ENCODE data around the gene PKP3.
A peak's percentile ranks its signal among the peaks of the same experiment; 100 is the strongest.
"Not testable (repeated sequence)": the region's sequence is repeated elsewhere in the genome, so short reads cannot be mapped to it uniquely, and the experiment has no call there.

Gene PKP3

DNA sequence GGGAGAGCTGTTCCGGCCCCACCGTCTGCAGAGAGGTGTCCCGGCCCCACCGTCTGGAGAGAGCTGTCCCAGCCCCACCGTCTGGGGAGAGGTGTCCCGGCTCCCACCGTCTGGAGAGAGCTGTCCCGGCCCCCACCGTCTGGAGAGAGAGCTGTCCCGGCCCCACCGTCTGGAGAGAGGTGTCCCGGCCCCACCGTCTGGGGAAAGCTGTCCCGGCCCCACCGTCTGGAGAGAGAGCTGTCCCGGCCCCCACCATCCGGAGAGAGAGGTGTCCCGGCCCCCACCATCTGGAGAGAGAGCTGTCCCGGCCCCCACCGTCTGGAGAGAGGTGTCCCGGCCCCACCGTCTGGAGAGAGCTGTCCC, 30.6 kb upstream of the PKP3 start:
- not testable (repeated sequence) for DNase-seq

DNA sequence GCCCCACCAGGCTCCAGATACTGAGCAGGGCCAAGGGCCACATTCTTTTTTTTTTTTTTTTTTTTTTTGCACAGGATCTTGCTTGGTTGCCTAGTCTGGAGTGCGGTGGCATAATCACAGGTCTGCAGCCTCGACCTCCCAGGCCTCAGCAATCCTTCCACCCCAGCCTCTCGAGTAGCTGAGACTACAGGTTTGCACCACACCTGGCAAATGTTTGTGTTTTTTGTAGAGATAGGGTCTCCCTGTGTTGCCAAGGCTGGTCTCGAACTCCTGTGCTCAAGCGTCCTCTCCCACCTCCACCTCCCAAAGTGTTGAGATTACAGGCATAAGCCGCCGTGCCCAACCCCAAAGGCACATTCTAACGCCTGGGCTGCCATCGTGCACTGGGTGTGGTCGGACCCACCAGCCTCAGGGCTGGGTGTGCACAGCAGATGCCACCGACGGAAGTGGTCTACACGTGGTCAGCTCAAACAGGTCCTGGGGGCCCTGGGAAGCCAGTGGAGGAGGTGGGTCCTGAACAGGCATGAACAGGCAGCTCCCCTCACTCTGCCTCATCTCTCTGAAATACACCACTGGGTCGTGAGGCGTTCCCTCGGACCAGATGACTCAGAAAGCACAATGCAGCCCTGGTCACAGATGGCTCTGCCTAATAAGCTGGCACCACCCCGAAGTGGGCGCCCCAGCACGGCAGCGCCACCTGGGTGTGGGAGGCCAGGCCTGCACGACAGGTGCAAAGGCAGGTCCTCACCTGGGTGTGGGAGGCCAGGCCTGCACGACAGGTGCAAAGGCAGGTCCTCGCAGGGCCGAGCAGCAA, 29.9 kb upstream of the PKP3 start:
- peak; percentile 42 for DNase-seq

DNA sequence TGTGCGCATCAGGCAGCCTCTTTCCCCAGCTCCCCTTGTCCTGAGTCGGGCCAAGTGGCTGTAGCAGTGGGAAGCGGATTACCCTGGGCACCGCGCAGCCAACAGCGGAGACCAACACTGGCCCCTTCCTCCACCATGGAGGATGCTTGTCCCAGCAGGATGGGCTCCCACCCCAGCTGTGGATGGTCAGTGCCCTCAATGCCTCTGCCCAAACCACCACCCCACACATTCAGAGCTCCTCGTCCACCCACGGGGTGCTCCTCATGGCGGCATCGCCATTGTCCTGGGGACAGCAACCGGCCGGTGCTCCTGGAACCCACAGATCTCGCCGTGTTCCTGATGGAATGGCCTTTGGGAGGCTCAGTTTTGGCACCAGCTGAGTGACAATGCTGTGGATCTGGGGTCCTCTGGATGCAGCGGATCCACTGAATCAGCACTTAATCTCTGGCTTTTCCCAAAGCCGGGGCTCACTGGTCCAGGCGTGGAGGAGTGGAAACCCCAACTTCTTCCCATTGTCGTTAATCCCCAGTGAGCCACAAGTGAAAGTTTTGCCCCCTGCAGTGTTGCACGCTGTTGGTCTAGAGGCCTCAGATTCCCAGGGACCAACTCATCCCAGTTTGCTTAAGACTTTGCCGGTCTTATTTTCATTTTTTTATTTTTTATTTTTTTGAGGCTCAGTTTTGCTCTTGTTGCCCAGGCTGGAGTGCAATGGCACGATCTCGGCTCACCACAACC, 28.9 kb upstream of the PKP3 start:
- DNase-seq = no peak

DNA sequence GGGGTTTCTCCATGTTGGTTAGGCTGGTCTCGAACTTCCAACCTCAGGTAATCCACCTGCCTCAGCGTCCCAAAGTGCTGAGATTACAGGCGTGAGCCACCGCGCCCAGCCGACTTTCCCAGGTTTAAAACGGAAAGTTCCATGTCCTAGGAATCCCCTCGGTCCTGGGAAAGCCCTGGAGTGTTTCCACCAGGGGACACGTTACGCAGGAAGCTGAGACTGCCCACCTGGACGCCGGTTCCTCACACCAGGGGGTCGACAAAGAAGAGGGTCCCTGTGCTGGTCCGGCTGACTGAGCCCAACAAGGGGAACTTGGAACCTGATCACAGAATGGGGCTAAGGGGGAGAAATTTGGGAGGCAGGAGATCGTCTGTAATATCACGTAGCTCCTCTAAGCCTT, 28.2 kb upstream of the PKP3 start:
- DNase-seq = no peak

DNA sequence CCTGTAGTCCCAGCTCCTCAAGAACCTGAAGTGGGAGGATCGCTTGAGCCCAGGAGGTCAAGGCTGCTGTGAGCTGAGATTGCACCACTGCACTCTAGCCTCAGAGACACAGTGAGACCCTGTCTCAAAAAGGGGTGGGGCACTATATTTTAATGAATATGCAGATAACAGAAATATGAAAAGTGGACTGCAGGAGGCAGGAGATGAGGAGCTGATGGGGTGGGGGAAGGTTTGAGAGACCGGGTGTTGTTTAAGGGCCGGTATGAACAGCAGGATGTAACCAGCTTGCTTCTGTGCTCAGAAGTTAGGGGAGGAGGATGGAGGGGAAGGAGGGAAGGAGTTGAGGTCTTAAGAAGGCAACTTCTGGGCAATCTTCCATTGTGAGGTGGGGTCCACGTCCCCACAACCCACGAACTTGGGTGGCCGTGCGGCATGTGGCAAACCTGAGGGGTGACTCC, 26.0 kb upstream of the PKP3 start:
- DNase-seq = no peak

DNA sequence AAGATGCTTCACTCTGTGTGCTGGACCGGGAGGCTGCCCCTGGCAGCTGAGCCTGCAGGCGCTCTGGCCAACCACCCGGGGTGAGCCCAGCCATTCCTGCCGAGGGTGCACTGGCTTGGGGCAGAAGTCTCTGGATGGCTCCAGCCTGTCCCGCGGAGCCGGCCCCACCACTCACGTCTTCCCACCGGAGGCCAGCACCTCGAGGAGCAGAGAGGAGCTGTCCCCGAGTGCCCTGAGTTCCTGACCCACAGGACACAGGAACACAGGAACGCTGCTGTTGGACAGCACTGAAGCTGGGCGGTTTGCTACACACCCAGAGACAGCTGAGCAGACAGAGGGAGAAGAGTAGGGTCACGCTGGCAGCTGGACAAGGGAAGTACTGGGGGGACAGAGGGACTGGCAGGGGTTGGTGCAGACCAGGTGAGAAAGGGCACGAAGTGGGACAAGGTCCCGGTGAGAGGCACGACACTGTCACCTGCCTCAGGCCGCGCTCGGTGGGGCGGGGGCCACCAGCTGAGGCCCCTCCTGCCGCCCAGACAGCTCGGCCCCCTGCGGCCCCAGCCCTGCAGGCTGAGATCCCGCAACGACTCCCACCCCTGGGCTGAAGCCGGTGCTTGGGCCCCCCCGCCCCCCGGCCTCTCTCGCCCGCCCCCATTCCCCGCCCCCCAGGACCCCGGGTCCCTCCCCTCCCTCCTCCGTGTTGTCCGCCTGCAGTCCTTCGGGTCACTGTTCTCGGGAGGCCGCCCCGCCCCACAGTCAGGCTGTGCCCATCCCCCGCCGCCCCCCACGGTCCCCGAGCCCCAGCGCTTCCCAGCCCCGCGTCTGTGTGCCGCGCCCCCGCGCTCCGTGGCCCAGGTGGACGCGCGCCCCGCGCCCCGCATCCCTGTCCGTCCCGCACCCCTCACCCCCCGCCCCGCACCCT, 25.3 kb upstream of the PKP3 start:
- DNase-seq = no peak

DNA sequence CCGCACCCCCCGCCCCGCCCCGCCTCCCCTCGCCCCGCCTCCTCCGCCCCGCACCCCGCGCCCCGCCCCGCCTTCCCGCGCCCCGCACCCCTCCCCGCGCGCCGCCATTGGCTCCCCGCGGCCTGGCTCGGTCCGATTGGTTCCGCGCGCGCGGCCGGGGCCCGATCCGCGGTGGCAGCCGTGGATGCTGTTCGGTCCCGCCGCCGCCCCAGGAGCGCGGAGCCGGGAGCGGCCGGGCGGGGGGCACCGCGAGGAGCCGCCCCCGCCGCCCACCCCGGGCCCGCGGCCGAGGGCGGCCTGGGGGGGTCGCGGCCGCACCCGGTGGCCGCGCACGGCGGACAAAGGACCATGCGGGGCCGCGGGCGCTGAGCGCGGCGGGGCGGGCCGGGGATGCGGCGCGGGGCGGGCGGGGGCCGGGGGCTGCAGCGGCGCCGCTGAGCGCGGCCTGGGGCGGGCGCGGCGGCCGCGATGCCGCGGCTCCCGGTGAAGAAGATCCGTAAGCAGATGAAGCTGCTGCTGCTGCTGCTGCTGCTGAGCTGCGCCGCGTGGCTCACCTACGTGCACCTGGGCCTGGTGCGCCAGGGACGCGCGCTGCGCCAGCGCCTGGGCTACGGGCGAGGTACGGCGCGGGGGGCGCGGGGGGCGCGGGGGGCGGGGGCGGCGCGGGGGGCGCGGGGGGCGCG, 24.5 kb upstream of the PKP3 start, which contains the start of gene B4GALNT4:
TSS of gene B4GALNT4 (plus strand) at position 164 of the 683 bp plus-strand sequence. CDS start at position 469, 305 bp downstream.
- no peak for DNase-seq

DNA sequence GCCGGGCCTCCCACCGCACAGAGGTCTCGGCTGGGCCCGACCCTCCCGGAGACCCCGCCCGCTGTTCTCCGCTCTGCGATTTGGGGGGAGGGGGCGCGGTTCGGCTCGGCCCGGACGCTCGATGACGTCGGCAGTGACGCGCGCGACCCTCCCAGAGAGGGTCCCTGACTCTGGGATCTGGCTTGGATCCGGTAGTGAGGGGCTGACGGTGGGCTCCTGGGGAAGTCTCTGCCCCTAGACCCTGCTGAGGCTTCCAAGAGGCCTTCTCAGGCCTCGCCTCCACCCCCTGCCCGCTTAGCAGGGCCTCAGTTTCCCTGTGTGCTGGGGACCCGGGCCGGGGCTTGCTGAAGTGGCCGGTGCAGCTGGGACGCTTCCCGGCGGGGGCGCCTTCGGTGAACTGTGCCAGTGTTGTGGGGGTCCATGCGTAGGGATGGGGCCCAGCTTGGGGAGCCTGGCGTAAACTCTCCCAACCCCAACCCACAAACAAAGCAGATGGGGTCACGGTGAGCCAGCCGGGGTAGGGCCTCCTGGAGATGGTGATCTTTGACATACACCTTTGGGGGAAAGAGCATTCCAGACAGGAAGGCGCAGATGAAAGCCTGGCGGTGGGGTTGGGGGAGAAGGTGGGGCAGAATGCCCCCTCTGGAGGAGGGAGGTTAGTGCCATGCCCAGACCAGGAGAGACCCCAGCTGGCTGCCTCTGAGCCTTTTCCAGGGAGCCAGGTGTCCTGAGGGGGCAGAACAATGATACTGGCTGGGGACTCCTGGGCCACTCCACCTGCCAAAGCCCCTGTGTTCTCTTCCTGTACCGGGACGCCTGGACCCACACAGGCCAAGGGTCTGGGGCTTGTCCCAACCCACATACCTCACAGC, 23.7 kb upstream of the PKP3 start:
- no peak for DNase-seq

DNA sequence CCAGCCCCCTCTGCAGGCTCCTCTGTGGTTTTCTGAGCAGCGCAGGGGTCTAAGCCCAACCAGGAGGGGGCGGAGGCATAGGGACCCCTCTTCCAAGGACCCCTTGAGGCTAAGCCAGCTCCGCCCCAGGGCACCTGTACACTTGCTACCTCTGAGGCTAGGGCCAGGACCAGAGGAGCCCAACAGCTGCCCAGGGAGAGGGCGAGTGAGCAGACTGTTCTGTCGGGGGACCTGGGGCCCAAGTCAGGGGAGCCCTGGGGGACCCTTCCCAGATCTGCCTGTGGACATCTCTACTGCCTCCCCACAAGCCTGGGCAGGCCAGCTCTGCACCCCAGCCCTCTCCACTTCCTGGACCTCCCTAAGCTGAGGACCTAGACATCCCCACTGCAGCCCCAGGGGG, 23.0 kb upstream of the PKP3 start:
- no peak for DNase-seq

DNA sequence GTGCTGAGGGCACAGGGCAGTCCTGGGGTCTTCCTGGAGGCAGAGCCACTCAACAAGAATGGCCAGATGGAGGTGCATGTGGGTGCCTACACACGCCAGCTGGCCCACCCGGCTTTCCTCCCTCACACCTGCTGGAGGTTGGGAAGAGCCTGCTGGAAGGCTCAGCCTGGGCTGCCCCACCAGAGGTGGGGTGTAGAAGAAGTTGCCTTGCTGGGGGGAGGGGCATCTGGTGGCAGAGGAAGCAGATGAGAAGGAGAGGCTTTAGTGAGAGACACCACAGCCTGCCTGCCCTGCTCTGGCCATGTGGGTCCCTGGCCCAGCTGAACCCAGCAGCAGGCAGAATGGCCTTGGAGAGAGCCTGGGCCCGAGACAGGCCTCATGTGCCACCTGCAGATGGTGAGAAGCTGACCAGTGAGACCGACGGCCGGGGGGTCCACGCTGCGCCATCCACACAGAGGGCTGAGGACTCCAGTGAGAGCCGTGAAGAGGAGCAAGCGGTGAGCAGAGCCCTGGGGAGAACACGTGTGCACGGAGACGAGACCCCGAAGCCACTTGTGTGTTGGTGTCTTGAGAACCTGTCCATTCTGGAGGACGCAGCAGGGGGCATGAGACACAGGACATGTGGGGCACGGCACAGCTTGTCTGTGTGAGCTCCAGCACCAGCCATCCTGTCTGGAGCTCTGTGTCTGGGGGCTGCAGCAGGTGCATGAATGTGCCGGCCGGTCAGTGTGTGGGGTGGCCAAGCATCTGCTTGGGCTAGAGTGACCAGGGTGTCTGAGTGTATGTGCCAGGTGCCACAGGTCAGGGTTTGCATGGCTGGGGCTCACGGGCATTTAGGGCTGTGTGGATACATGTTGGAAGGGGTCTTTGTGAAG, 22.1 kb upstream of the PKP3 start:
- peak; percentile 16 for DNase-seq

DNA sequence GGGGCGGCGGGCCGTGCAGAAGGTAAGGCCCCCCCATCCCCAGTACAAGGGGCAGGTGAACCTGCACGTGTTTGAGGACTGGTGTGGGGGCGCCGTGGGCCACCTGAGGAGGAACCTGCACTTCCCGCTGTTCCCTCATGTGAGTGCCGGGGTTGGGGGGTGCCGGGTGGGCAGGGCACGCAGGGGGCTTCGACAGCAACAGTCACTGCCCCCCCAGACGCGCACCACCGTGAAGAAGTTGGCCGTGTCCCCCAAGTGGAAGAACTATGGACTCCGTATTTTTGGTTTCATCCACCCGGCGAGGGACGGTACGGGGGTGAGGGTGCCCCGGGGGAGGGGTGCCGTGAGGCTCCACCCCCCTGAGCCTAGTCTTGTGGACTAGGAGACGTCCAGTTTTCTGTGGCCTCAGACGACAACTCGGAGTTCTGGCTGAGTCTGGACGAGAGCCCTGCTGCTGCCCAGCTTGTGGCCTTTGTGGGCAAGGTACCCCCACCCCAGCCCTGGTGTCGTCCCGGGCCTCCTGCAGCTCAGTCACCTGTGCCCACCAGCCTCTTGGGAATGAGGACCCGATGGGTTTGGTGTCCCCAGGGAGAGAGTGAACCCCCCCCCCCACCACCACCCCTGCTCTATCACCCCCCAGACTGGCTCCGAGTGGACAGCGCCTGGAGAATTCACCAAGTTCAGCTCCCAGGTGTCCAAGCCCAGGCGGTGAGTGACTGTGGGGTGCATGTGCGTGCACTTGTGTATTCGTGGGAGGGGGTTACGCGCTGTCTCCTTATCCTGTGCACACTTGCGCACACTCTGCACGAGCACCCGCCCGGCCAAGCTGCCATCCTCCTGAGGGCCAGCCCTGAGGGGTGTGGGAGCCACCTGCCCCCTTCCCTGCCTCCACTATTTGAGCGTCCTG, 20.9 kb upstream of the PKP3 start:
- DNase-seq = no peak

DNA sequence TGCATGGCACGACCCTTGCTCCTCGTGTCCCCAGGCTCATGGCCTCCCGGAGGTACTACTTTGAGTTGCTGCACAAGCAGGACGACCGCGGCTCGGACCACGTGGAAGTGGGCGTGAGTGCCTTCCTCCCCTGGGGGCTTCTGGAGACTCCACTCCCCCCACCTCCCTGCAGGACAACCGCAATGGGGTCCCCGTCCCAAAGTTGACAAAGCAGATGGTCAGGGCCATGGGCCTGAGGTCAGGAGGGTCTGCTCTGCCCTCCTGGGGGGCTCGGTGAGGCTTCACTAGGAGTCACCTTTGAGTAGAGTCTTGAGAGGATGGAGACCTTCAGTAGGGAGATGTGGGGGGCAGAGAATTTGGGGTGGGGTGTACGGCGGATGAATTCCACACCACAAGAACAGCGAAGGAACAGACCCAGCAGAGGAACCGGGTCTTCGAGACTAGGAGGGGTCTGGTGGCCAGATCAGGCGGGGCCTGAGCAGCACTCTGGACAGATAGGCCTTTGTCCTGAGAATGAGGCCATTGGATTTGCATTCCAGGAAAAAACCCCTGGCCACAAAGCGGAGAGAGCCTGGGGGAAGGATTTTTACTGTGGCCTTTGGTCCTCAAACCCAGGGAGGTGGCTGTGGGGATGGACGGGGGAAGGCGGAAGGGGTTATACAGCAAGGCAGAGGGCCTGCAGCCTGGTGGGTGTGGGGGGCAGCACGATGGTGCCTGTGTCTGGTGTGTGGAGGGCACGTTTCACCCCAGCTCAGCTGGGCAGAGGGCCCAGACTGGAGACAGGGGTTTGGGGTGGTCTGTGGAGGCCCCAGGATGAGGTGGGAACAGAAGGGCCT, 20.1 kb upstream of the PKP3 start:
- no peak for DNase-seq

DNA sequence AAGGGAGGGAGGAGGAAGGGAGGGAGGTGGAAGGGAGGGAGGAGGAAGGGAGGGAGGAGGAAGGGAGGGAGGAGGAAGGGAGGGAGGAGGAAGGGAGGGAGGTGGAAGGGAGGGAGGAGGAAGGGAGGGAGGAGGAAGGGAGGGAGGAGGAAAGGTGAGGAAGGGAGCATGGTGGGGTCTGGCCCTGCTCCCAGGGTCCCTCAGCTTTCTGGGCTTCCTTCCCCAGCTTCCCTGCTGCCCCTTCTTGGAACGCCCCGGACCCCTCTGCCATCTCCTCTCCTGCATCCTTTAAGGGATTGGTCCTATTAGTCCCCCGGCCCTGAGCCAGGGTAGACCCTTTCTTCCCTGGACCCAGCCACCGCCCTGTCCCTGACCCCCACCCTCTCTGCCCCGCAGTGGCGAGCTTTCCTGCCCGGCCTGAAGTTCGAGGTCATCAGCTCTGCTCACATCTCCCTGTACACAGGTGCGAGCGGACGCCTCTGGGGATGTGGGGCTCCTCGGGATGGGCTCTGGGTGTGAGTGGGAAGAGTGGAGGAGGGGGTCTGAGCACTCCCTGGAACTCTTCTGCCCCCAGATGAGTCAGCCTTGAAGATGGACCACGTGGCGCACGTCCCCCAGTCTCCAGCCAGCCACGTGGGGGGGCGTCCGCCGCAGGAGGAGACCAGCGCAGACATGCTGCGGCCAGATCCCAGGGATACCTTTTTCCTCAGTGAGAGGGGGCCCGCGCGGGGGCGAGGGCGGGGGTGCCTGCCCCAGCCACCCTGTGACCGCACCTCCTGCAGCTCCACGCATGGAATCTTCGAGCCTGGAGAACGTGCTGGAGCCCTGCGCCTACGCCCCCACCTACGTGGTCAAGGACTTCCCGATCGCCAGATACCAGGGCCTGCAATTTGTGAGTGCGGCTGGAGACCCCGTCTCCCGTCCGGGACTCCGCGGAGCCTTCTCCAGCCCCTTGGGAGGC, 18.7 kb upstream of the PKP3 start:
- no peak for DNase-seq

DNA sequence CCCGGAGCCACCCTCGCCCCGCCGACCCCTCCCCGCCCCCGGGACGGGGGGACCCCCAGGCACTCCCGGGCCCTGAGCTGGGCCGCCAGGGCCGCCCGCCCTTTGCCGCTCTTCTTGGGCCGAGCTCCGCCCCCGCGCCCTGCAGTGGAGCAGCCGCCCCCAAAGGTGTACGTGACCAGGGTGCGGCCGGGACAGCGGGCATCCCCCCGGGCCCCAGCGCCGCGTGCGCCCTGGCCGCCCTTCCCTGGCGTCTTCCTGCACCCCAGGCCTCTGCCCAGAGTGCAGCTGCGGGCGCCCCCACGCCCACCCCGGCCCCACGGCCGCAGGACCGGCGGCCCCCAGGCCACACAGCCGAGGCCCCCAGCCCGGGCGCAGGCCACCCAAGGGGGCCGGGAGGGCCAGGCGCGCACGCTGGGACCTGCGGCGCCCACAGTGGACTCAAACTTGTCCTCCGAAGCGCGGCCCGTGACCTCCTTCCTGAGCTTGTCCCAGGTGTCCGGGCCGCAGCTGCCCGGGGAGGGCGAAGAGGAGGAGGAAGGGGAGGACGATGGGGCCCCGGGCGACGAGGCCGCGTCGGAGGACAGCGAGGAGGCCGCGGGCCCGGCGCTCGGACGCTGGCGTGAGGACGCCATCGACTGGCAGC, 17.4 kb upstream of the PKP3 start:
- no peak for DNase-seq

DNA sequence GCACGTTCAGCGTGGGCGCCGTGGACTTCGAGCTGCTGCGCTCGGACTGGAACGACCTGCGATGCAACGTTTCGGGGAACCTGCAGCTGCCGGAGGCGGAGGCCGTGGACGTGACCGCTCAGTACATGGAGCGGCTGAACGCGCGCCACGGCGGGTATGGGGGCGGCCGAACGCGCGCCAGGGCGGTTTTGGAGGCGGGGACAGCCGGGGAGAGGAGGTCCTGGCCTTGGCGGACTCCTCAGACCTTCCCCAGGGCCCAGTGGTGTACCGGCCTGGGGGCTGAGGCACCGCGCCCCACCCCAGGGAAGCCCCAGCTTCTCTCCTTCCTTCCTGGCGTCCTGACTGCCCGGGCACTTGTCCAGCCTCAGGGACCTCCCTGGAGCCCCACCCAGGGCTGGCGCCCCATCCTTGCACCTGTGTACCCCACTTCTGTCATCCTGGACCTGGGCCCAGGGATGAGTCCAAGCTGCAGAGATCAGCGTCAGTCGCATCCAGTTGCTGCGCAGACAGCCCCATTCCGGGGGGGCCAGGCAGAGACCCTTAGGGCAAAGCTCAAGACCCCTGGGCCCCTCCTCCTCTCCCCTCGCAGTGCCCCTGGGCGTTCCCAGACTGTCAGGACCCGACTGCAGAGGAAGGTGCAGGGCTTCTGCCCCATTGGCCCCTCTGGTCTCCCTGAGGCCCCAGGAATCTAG, 16.7 kb upstream of the PKP3 start:
- DNase-seq = no peak

DNA sequence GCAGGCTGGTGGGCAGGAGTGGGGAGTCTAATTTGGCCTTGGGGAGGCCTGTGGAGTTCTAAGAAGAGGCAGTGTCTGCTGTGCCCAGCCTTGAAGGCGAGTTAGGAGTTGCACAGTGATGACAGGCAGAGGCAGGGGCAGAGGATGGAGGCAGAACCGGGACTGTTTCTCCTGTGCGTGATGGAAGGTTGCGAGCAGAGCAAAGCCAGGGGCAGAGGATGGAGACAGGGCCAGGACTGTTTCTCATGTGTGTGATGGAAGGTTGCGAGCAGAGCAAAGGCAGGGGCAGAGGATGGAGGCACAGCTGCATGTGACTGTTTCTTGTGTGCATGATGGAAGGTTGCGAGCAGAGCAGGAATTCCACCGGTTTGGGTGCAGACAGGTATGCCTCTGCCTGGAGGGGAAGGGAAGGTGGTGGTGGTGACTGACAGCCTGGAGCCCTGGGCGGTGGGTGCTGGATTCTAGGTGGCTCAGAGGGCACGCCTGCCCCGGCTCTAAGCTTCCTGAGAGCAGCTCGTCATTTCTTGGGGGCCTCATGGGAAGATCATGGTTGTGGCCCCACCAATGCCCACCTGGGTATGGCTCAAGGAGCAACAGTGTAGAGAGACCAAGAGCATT, 16.0 kb upstream of the PKP3 start:
- DNase-seq = no peak
